ENCODE measurements around the gene CDKL4. TPM values are rescaled to one million over a fixed set of nuclear protein-coding genes. Genes with fewer than 3 reads are reported as not detected.
A peak's percentile ranks its signal among the peaks of the same experiment; 100 is the strongest.
"Not testable (repeated sequence)": the region's sequence is repeated elsewhere in the genome, so short reads cannot be mapped to it uniquely, and the experiment has no call there.

Gene CDKL4
- total and polyA plus RNA-seq, 11 donors = 0.11 to 1.1 (median 0.67) TPM; not detected in 4

DNA sequence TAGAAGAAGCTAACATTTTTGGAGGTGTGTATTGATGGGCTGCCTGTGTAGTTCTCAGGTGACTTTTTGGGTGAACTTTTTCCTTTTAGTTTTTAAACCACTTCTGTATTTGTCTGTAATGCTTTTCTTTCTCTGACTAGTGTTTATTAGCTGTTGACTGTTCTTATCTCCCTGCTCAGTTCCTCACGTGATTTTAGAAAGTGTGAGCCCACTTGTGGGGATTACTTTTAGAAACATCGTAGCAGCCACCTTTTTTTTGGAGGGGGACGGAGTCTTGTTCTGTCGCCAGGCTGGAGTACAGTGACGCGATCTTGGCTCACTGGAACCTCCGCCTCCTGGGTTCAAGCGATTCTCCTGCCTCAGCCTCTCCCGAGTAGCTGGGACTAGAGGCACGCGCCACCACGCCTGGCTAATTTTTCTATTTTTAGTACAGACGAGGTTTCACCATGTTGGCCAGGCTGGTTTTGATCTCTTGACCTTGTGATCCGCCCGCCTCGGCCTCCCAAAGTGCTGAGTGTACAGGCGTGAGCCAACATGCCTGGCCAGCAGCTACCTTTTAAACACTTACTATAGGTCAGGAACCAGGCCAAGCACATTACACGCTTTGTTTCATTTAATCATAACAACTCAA lies 9.2 kb upstream of the CDKL4 start:
- whole genome bisulfite sequencing, 4 donors = 64 to 66% (median 65%) methylated on average over 18 of the region's 18 CpGs
- H3K36me3 ChIP-seq = peaks cover 0 to 98% (median 81%) of the 10 kb centered on the region in 9 donors
- intact Hi-C loops (cut with DNase I) = no loop called here
- no peaks in the 10 kb centered on the region for H3K9me3 ChIP-seq
- ATAC-seq (peak; percentile 17 to 66 (median 59)), DNase-seq (peak in 2 of 5 donors; percentile 48 to 58)
- peaks cover 0 to 4% (median 0%) of the 10 kb centered on the region in 12 donors for H3K4me1 ChIP-seq
- H3K27ac ChIP-seq = peak overlapping the region in 11 of 12 donors; percentile 1 to 66 (median 46)
- no peaks in the 10 kb centered on the region for H3K27me3 ChIP-seq
- TF ChIP-seq, protein P1, sequence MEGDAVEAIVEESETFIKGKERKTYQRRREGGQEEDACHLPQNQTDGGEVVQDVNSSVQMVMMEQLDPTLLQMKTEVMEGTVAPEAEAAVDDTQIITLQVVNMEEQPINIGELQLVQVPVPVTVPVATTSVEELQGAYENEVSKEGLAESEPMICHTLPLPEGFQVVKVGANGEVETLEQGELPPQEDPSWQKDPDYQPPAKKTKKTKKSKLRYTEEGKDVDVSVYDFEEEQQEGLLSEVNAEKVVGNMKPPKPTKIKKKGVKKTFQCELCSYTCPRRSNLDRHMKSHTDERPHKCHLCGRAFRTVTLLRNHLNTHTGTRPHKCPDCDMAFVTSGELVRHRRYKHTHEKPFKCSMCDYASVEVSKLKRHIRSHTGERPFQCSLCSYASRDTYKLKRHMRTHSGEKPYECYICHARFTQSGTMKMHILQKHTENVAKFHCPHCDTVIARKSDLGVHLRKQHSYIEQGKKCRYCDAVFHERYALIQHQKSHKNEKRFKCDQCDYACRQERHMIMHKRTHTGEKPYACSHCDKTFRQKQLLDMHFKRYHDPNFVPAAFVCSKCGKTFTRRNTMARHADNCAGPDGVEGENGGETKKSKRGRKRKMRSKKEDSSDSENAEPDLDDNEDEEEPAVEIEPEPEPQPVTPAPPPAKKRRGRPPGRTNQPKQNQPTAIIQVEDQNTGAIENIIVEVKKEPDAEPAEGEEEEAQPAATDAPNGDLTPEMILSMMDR (IDR thresholded peaks at IDR 0.05) = no peak
- TF ChIP-seq POLR2A (IDR thresholded peaks at IDR 0.05) = no peak
- H3K4me3 ChIP-seq = no peak overlapping the region

DNA sequence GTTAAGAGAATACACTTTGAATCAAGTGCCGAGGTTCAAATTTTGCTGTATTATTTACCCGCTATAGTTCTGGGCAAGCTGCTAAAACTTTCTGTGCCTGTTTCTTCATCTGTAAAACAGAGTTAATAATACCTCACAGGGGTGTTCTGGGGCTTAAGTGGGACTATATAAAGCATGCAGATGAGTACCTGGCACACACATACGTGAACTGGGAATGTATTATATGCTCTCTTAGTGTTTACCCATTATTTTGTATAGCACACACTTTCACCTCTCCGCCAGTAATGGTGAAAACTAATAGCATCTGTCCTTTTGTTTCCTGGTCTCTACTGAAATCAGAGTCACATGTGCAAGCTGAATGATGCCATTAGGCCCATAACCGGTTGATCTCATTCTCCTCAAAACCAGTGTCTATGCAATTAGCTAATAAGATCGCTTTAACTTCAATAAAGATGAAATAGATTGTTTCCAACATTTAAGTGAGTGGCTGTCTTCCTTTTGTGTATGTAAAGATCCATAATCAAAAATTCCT lies 3.8 kb upstream of the CDKL4 start:
- Histone ChIP-seq H3K9me3 (no peaks in the 10 kb centered on the region), H3K4me3 (no peak overlapping the region), H3K27ac (peak overlapping the region in 1 of 12 donors; percentile 17), H3K4me1 (peaks cover 0 to 5% (median 0%) of the 10 kb centered on the region in 12 donors), H3K27me3 (no peaks in the 10 kb centered on the region), H3K36me3 (peaks cover 0 to 43% (median 31%) of the 10 kb centered on the region in 9 donors)
- 66 to 80% (median 68%) methylated on average over 6 of the region's 6 CpGs for WGBS, 4 donors
- TF ChIP-seq, protein P1 (IDR thresholded peaks at IDR 0.05) = no peak
- TF ChIP-seq POLR2A (IDR thresholded peaks at IDR 0.05) = no peak
- intact Hi-C loops (cut with DNase I) = no loop called here
- ATAC-seq (peak in 3 of 4 donors; percentile 35 to 66 (median 51)), DNase-seq (no peak)

DNA sequence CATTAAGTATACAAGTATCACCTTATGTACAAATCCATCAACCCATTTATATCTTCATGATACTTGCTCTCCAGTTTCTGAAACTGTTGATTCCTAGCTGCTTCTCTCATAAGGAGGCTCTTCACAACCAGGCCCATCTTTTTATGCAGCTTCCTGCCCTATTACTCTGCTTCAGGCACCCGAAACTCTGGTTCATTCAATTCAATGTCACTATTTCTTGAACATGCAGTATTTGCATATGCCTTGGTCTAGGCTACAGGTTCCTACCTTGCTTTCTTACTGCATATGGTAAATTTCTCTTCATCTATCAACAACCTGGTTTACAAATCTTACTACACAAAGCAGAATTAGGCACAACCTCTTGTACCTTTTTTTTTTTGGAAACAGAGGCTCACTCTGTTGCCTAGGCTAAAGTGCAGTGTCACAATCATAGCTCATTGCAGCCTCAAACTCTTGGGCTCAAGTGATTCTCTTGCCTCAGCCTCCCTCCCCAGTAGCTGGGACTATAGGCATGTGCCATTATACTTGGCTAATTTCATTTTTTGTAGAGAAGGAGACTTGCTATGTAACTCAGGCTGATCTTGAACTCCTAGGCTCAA lies 2.7 kb upstream of the CDKL4 start:
- peaks cover 0 to 12% (median 5%) of the 10 kb centered on the region in 12 donors for H3K4me1 ChIP-seq
- no peak for TF ChIP-seq POLR2A (IDR thresholded peaks at IDR 0.05)
- TF ChIP-seq, protein P1 (IDR thresholded peaks at IDR 0.05) = no peak
- H3K4me3 ChIP-seq = no peak overlapping the region
- H3K9me3 ChIP-seq = no peaks in the 10 kb centered on the region
- H3K27me3 ChIP-seq = no peaks in the 10 kb centered on the region
- intact Hi-C loops (cut with DNase I) = no loop called here
- DNase-seq = no peak
- 91 to 97% (median 92%) methylated on average over 1 of the region's 1 CpG for WGBS, 4 donors
- no peak for ATAC-seq
- H3K36me3 ChIP-seq = peaks cover 0 to 32% (median 20%) of the 10 kb centered on the region in 9 donors
- no peak overlapping the region for H3K27ac ChIP-seq

DNA sequence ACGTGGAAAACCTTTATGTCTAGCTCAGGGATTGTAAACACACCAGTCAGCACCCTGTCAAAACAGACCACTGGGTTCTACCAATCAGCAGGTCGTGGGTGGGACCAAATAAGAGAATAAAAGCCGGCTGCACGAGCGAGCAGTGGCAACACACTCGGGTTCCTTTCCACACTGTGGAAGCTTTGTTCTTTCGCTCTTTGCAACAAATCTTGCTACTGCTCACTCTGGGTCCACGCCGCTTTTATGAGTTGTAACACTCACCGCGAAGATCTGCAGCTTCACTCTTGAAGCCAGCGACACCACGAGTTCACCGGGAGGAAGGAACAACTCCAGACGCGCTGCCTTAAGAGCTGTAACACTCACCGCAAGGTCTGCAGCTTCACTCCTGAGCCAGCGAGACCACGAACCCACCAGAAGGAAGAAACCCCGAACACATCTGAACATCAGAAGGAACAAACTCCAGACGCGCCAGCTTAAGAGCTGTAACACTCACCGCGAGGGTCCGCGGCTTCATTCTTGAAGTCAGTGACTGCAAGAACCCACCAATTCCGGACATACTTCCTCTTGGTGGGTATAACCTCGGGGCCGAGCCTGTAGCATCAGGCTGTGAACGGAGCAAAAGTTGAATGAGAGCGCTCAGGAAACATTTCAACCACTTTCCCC lies 1.3 kb upstream of the CDKL4 start:
- intact Hi-C loops (cut with DNase I); H3K9me3 ChIP-seq; H3K27me3 ChIP-seq; DNase-seq; H3K27ac ChIP-seq; ATAC-seq: not testable (repeated sequence)
- Histone ChIP-seq H3K36me3 (peaks cover 0 to 18% (median 6%) of the 10 kb centered on the region in 9 donors), H3K4me1 (peaks cover 0 to 20% (median 7%) of the 10 kb centered on the region in 12 donors), H3K4me3 (peak overlapping the region in 1 of 12 donors; percentile 44)
- WGBS, 4 donors = 84 to 94% (median 88%) methylated on average over 31 of the region's 31 CpGs

DNA sequence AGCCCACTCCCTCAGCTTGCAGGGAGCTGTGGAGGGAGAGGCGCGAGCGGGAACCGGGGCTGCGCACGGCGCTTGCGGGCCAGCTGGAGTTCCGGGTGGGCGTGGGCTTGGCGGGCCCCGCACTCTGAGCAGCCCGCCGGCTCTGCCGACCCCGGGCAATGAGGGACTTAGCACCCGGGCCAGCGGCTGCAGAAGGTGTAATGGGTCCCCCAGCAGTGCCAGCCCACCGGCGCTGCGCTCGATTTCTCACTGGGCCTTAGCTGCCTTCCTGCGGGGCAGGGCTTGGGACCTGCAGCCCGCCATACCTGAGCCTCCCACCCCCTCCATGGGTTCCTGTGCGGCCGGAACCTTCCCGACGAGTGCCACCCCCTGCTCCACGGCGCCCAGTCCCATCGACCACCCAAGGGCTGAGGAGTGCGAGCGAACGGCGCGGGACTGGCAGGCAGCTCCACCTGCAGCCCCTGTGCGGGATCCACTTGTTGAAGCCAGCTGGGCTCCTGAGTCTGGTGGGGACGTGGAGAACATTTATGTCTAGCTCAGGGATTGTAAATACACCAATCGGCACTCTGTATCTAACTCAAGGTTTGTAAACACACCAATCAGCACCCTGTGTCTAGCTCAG lies 582 bp upstream of the CDKL4 start:
- Histone ChIP-seq H3K4me1 (peaks cover 0 to 20% (median 7%) of the 10 kb centered on the region in 12 donors), H3K4me3 (peak overlapping the region in 4 of 12 donors; percentile 32 to 46 (median 34)), H3K36me3 (peaks cover 0 to 11% (median 0%) of the 10 kb centered on the region in 9 donors)
- H3K27ac ChIP-seq; DNase-seq; ATAC-seq; H3K27me3 ChIP-seq; H3K9me3 ChIP-seq; intact Hi-C loops (cut with DNase I): not testable (repeated sequence)
- WGBS, 4 donors = 80 to 98% (median 94%) methylated on average over 30 to 39 of the region's 39 CpGs
